Ishikawa (cell line): ENCODE results near the gene CLIP3.

ENCODE experiments used
- CEBPB ChIP-seq: IDR thresholded peaks from 2 replicates; pipeline ENCODE4 v1.6.1; 2012
- CREB1 ChIP-seq: IDR thresholded peaks from 2 replicates; pipeline ENCODE4 v1.6.1; 2012; ENCODE audit warnings: low read depth
- EGR1 ChIP-seq: IDR thresholded peaks from 2 replicates; pipeline ENCODE4 v1.6.1; 2012
- EP300 ChIP-seq: IDR thresholded peaks from 2 replicates; pipeline ENCODE4 v1.6.1; 2012; ENCODE audit warnings: borderline replicate concordance
- FOXM1 ChIP-seq: IDR thresholded peaks from 2 replicates; pipeline ENCODE4 v1.6.1; 2012; ENCODE audit warnings: low read depth, borderline replicate concordance
- MAX ChIP-seq: IDR thresholded peaks from 2 replicates; pipeline ENCODE4 v1.6.1; 2012
- NFIC ChIP-seq: IDR thresholded peaks from 2 replicates; pipeline ENCODE4 v1.6.1; 2012
- RAD21 ChIP-seq: IDR thresholded peaks from 2 replicates; pipeline ENCODE4 v1.6.1; 2012; ENCODE audit warnings: low read depth
- REST ChIP-seq: IDR thresholded peaks from 2 replicates; pipeline ENCODE4 v1.6.1; 2012; ENCODE audit warnings: low read depth, mild to moderate bottlenecking
- TAF1 ChIP-seq: IDR thresholded peaks from 2 replicates; pipeline ENCODE4 v1.6.1; 2012; ENCODE audit warnings: low read depth, mild to moderate bottlenecking
- TCF12 ChIP-seq: IDR thresholded peaks from 2 replicates; pipeline ENCODE4 v1.6.1; 2012; ENCODE audit warnings: low read depth
- TEAD4 ChIP-seq: IDR thresholded peaks from 2 replicates; pipeline ENCODE4 v1.6.1; 2012
- USF1 ChIP-seq: IDR thresholded peaks from 2 replicates; pipeline ENCODE4 v1.6.1; 2012
- YY1 ChIP-seq: IDR thresholded peaks from 2 replicates; pipeline ENCODE4 v1.6.1; 2012; ENCODE audit warnings: low read depth
- ZBTB7A ChIP-seq: IDR thresholded peaks from 2 replicates; pipeline ENCODE4 v1.6.1; 2012; ENCODE audit warnings: low read depth

CLIP3 gene

GRCh38 chr19:35983177-35983576, 49.5 kb downstream of the CLIP3 start:
- TF ChIP-seq YY1 (no peak), TEAD4 (no peak), ZBTB7A (no peak), USF1 (no peak), TCF12 (no peak), MAX (no peak), CEBPB (no peak), RAD21 (no peak), EGR1 (no peak), REST (no peak), CREB1 (no peak), FOXM1 (no peak), NFIC (no peak), TAF1 (no peak), EP300 (no peak)

GRCh38 chr19:35978832-35979365, 53.8 kb downstream of the CLIP3 start:
- TF ChIP-seq EGR1 (no peak), TAF1 (no peak), NFIC (no peak), FOXM1 (no peak), TEAD4 (no peak), MAX (no peak), YY1 (no peak), ZBTB7A (no peak), EP300 (no peak), TCF12 (no peak), CEBPB (no peak)

GRCh38 chr19:35978271-35978670, 54.4 kb downstream of the CLIP3 start:
- TF ChIP-seq YY1 = no peak
- no peak for TF ChIP-seq EP300
- TF ChIP-seq TAF1 = no peak
- no peak for TF ChIP-seq MAX
- TF ChIP-seq RAD21 = no peak
- no peak for TF ChIP-seq TCF12
- no peak for TF ChIP-seq ZBTB7A
- TF ChIP-seq EGR1 = no peak
- no peak for TF ChIP-seq TEAD4
- no peak for TF ChIP-seq FOXM1
- TF ChIP-seq CEBPB = no peak
- TF ChIP-seq REST = no peak
- TF ChIP-seq USF1 = no peak
- no peak for TF ChIP-seq NFIC

GRCh38 chr19:35977446-35978222, 55.0 kb downstream of the CLIP3 start:
- peak; percentile 33; the same call in 1 of the 2 replicates for TF ChIP-seq RAD21
- TF ChIP-seq TCF12 = no peak
- no peak for TF ChIP-seq ZBTB7A

GRCh38 chr19:35975608-35976214, 57.0 kb downstream of the CLIP3 start:
- TF ChIP-seq REST = peak; percentile 95
- TF ChIP-seq NFIC = no peak
- peak; percentile 81 for TF ChIP-seq TEAD4
